Dermis blood vessel endothelial cell (primary cell): ENCODE results near the gene PRC1. TPM values are rescaled to one million over a fixed set of nuclear protein-coding genes. Genes with fewer than 3 reads are reported as not detected.

Experiments
- DNase-seq: peaks from one replicate; pipeline ENCODE4 v3.0.0; 2010
- total RNA-seq: library from RNA; depleted of rRNA; stranded (reverse); fragments of >200 nt; gene quantifications from 2 replicates; pipeline ENCODE4 v1.2.3, GENCODE V29; 2014

Gene PRC1
- total RNA-seq, 1 donor from 2014 or later, result 83.0 TPM

DNA sequence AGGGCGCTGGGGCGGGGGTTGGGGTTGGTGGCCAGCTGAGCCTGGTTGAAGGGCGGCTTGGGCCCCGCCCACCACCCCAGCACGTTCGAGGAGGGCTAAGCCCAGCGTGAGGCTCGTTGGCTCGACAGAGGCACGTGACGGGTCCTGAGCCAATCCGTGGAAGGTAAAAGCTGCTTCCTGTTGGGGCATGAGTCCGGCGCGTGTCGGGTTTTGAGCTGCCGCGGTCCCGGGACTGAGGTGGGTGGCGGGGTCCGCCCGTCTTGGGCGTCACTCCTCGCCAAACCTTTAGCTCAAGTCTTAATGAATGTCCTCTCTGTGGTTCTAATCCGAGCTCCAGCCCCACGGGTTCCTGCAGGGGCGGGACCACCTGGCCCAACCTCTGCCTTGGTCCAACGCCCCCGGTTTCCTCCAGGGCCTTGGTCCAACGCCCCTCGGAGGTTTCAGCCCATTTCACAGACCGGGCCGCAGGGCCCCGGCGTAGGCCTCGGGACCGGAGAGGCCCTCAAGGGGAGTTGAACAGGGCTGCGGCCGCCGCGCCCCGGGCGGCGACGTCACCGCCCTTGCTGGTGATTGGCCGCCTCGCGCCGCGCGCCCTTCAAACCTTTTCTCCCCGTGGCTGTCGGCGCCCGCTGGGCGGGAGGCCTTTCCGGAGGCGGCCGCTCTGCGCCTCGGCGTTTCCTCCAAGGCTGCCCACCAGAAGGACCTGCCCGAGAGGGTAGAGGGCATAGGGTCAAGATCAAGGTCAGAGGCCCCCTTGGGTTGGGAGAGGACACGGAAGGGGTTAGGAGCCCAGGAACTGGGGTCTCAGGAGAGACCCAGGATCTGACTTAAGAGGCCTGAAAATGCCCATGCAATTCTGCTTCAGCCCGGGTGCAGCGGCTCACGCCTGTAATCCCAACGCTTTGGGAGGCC lies 39.4 kb downstream of the PRC1 start, which contains the start of gene RCCD1:
Gene RCCD1, plus strand, starts transcription at position 173 of the 912 bp plus-strand sequence. CDS start 1,851 bp downstream, outside the sequence.
- peak; percentile 96 for DNase-seq

DNA sequence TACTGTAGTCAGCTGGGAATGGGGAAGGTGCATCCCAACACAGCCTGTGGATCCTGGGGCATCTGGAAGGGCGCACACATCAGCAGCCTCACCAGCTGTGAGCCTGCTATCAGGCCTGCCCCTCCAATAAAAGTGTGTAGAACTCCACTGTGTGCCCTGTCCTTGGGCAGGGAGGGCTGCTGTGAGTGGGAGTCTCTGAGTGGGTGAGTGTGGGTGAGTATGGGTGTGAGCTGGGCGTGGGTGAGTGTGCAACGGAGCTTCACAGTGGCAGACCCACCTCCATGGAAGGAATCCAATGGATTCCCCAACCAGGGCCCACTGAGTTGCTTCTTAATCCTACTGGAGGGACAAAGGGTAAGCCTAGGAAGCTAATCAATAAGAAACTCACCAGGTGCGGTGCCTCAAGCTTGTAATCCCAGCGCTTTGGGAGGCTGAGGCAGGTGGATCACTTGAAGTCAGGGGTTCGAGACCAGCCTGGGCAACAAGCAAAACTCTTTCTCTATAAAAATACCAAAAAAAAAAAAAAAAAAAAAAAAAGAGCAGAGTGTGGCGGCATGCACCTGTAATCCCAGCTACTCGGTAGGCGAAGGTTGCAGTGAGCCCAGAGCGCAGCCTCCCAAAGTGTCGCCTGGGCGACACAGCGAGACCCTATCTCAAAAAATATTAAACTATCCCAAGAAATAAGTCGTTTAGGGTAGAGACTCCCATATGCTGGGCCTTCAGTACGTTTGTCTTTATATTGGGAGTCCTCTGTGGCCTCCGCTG lies 40.2 kb downstream of the PRC1 start:
- DNase-seq, result no peak

DNA sequence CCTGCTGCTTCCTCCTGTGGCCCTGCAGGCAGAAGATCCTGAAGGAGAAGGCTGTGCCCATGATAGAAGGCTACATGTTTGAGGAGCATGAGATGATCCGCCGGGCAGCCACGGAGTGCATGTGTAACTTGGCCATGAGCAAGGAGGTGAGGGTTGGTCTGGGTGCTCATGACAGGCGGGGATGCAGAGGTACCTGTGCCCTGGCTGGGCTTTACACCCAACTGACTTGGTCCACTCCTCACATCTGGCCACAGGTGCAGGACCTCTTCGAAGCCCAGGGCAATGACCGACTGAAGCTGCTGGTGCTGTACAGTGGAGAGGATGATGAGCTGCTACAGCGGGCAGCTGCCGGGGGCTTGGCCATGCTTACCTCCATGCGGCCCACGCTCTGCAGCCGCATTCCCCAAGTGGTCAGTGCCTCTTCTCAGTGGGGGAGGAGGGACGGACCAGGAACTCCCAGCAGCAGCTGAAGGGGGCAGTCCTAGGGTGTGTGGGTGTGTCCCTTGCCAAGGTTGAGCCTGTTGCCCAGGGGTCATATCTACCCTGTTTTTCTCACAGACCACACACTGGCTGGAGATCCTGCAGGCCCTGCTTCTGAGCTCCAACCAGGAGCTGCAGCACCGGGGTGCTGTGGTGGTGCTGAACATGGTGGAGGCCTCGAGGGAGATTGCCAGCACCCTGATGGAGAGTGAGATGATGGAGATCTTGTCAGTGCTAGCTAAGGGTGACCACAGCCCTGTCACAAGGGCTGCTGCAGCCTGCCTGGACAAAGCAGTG lies 41.2 kb downstream of the PRC1 start:
- DNase-seq, result no peak

DNA sequence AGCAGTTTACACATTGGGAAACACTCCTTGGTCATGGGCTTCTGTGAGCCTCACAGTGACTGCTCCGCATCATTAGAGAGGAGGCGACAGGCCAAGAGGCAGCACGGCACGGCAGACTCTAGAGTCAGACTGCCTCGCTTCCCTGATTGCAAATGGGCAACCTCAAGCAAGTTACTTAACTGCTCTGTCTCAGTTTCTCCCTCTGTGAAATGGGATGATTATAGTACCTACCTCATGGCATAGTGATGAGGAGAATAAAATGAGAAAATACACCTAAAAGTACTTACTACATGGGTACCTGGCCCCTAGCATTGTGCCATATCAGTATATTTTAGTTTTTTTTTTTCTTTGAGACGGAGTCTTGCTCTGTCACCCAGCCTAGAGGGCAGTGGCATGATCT lies 43.7 kb downstream of the PRC1 start:
- DNase-seq, result no peak

DNA sequence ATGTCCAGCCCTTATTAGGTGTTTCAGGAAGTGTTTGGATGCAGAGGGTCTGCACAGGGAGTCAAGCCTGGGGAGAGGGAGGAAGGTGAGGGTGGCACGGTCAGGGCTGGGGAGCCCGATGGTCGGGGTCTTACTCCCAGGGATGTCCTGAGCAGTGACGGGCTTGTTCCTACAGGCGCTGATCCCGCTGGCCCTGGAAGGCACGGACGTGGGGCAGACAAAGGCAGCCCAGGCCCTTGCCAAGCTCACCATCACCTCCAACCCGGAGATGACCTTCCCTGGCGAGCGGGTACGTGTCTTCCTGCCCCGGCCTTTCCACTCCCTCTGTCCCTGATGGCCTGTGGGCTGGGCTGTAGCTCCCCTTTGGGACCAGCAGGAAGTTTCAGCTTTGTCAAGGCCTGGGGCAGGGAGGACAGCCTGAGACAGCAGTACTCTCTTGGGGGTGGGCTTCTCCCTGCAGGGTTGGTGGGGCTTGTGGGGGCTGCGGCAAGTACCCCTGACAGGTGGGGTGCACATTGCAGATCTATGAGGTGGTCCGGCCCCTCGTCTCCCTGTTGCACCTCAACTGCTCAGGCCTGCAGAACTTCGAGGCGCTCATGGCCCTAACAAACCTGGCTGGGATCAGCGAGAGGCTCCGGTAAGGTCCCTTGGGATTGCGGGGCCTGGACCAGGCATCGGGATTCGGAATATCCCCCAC lies 44.2 kb downstream of the PRC1 start:
- no peak for DNase-seq

DNA sequence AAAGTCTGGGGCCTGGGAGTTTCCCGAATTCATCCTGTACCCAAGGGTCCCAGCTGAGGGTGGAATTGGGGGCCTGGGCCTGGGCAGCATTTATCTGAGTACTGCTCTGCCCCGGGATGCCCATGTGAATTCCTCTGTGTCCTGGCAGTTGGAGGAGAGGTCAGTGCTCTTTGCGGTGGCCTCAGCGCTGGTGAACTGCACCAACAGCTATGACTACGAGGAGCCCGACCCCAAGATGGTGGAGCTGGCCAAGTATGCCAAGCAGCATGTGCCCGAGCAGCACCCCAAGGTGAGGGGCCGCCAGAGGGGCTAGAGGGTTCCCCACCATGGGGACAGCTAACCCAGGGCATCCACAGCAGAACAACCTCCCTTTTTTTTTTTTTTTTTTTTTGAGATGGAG lies 45.8 kb downstream of the PRC1 start:
- no peak for DNase-seq

DNA sequence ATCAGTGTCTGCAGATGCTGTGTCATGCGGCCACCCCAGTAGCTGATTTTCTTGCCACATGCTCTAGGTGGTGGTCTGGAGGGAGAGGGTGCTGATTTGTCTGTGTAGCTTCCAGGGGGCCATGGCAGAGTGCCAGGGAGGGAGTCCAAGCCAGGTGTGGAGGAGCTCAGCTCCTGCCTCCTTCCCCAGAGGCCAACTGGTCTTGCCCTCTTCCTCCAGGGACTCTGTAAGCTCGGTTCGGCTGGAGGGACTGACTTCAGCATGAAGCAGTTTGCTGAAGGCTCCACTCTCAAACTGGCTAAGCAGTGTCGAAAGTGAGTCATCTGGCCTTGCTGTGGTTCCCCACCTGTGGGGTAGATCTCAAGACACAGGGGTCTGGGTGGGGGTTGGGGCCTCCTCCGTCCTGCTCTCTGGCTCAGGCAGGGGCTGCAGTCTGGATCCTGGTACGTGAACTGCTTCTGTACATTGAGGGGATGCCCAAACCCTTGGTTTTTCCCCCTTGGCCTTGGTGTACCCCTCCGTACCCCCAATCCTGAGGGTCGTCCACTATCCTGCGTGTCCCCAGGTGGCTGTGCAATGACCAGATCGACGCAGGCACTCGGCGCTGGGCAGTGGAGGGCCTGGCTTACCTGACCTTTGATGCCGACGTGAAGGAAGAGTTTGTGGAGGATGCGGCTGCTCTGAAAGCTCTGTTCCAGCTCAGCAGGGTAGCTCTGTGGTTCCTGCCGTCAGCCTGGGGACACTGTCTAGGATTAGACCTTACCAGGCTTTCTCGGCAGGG lies 46.6 kb downstream of the PRC1 start:
- DNase-seq, result no peak

DNA sequence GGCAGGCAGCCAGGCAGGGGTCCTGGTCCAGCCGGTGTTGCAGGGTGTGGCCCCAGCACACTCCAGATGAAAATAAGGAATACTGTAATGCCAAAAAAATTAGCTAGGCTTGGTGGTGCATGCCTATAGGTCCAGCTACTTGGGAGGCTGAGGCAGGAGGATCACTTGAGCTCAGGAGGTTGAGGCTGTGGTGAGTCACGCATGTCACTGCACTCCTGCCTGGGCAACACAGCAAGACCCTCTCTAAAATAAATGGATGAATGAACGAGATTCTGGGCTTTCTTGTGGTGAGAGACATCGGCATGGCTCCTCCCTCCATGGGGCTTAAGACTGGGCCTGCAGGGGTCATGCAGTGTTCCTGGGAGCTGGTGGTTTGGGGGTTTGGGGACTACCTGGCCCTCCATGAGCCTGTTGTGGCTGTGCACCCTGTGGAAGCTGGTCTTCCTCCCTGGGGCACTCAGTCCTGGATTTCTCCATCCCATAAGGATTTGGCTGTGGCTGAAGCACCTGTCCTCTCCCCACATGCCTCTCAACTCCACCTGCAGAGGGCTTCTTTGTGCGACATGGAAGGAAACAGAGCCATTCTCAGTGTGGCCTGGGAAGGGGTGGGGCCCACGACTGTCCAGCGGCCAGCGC lies 47.3 kb downstream of the PRC1 start:
- no peak for DNase-seq

DNA sequence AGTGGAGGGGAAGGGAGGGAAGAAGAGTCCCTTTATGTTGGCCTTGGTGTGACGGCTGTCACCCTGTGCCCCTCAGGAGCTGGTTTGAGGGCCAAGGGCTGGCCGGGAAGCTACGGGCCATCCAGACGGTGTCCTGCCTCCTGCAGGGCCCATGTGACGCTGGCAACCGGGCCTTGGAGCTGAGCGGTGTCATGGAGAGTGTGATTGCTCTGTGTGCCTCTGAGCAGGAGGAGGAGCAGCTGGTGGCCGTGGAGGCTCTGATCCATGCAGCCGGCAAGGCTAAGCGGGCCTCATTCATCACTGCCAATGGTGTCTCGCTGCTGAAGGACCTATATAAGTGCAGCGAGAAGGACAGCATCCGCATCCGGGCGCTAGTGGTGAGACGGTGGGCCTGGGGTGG lies 47.8 kb downstream of the PRC1 start:
- DNase-seq, result no peak

DNA sequence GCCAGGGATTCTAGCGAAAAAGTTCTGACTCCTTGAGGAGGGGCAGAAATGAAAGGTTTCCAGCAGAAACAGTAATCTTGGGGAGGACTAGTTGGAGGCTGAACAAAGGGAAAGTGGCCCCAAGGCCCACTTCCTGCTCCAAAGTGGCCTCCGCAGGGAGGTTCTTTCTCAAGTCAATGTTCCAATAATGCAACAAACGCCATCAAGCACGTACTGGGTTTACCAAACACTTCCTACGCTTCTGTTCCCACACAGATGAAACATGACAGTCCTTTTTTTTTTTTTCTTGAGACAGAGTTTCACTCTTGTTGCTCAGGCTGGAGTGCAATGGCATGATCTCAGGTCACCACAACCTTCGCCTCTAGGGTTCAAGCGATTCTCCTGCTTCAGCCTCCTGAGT lies 49.2 kb downstream of the PRC1 start:
- no peak for DNase-seq

DNA sequence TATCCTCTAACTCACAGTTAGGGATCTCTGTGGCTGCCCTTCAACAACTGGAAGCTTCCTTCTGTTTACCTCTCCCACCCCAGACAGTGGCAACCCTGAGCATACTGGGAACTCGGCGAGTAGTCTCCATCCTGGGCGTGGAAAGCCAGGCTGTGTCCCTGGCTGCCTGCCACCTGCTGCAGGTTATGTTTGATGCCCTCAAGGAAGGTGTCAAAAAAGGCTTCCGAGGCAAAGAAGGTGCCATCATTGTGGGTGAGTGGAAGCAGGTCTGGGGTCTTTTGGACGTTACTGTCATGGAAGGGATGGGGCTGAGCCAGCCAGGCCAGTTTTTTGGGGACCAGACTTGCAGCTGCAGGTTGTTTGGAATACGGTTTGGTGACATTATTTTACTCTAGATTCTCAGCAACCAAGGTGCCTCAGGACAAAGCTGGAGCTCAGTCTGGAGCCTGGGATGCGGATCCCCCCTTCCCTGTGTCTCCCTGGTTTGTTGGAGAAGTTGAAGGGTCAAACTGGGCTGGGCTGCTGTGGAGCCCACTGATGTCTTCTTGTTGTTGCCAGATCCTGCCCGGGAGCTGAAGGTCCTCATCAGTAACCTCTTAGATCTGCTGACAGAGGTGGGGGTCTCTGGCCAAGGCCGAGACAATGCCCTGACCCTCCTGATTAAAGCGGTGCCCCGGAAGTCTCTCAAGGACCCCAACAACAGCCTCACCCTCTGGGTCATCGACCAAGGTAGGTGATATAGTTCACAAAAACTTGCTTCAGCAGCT lies 51.8 kb downstream of the PRC1 start:
- no peak for DNase-seq

DNA sequence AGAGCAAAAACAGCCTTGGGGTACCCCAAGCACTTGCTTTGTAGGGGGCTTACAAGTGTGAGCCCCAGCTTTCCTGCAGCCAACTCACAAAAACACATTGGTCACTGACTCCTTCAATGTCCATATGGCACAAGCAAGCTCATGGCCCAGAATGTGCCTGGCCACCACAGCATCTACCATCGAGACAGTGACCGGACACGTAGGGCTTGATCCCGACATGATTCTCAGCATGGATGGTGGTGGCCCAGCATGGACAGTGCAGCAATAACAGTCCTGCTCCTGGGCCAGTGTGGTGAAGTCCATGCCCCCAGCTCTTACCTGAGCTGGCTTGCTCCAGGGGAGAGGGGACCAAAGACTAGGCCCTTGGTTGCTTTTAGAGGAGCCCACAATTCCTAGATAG lies 53.3 kb downstream of the PRC1 start:
- no peak for DNase-seq

DNA sequence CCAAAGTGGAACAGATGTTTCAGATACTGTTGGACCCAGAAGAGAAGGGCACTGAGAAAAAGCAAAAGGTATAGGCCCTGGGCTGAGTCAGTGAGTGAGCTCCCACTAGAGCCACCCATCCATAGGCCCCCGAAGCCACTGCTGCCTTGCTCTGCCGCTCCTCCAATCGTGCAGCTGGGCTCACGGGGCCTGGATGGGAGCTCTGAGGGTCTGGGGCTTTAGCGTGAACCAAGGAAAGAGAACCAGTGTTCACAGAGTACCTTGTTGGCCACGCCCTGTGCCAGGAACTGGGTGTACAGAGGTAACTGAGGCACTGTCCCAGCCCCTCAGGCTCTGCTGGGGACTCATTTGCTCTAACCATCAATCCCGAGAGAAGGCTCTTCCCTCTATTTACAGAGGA lies 54.6 kb downstream of the PRC1 start:
- DNase-seq, result no peak

DNA sequence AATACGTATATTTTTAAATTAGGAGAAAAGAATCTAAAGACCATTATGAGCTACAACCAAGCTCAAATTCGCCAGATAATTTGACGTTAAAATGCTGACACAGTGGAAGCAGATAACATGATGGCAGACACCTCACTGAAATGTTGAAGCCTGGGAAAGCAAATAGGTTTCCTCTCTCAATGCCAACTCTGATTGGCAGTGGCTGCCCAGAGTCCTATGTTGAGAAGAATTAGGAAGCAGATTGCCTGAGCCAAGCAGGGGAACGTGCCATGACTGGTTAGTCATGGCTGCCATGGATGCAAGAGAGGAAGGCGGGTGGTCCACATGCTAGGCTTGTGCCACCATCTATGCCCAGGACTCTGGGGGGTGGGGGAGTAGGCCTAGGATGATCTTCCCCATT lies 56.1 kb downstream of the PRC1 start:
- no peak for DNase-seq

DNA sequence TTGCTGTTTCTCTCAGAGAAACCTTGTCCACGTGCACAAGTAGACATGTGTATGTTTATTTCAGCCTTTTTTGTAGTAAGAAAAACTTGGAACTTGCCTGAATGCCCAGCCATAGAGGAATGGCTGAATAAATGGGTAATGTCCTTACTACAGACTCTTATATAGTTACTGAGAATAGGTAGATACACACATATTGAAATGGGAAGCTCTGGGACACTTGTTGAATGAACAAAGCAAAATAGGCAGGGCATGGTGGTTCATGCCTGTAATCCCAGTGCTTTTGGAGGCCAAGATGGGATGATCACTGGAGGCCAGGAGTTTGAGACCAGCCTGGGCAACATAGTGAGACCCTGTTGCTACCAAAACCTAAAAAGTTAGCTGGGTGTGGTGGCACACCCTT lies 57.5 kb downstream of the PRC1 start:
- no peak for DNase-seq

DNA sequence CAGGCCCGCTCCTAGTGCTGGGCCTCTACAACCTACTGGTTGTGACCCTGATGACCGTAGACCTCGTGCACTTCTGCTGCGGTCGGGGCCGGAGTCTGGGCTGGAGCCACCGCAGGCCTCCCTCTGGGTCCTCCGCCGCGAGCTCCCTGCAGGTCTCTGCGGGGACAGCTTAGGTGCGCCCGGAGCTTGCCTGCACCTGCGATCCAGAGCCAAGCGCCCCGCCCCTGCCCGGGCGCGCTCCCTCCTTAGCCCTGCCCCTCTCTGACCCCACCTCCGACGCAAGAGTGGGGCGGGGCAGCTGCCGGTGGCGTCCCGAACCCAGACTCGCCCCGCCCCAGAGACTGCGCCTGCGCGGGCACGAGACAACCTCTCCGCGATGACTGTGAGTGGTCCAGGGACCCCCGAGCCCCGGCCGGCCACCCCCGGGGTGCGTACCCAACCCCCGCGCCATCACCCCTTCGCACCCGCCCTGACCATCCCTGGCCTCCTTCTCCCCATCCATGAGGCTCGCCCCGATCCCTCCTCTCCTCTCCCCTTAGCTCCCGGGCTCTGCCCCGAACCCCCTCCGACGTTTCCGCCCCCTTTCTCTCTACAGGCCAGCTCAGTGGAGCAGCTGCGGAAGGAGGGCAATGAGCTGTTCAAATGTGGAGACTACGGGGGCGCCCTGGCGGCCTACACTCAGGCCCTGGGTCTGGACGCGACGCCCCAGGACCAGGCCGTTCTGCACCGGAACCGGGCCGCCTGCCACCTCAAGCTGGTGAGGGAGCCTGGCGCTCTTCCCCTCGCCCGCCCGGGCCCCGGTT lies 59.2 kb downstream of the PRC1 start, which contains the start of gene UNC45A:
Gene UNC45A, plus strand, starts transcription at position 337 of the 803 bp plus-strand sequence. Its CDS starts 40 bp downstream, at position 377.
- DNase-seq, result peak; percentile 87

DNA sequence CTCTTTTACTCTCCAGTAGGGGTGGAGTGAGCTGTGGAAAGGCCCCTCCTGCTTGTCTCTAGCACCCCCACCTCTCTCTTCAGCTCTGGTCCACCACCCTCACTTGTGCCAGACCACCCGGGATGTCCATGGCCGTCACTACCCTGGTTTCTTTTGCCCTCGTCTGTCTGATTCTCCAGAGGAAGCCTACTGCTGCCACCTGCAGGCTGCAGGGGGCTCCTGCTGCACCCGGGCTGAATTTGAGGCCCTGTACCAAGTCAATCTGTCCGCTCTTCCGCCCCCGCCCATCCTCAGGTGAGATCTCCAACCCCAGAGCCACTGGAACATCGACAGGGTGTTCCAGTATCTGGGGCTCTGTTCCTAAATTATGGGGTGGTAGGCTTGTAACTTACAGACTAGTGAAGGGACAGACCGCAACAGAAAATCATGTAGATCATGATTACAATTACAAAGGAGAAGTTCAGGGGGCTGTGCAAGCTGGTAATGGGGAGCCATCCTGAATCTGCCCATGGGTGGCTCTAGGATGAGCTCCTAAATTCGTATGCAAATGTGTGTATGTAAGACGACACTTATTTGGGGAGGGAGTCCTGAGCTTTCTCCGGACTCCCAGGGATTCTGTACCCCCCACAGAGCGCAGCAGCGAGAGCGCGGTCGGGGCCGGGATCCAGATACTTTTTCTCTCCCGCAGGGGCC lies 59.9 kb downstream of the PRC1 start:
- DNase-seq, result peak; percentile 87

DNA sequence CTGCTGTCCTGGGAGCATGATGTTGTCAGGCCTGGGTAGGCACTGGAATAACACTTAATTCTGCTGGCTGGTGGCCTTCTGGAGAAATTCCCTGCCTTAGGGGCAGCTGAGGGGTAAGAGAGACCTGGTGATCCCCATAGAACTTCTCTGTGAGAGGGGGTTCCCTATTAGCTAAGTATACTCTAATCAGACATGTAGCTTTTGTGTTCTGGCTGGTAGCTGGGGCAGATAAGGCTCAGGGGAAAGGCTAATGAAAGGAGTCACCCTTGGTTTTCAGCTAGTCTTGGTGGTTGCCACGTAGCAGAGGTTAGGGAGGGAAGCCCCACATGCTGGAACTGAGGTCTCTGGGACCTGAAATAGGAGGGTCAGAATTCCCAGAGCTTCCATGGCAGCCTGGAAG lies 61.0 kb downstream of the PRC1 start:
- no peak for DNase-seq

DNA sequence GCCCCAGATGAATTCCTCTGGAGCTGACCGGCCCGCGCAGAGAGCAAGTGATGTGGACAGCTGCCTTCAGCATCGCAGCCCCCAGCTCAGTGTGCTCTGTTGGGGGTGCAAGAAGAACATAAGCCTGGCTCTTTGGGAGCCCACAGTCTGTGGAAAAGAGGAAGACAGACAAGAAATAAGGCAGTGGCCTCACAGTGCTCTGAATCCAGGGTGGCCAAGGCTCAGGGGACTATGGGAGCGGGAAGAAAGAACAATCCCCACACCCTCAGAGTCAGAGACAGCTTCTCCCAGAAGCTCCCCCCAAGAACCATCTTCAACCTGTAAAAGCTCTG lies 61.7 kb downstream of the PRC1 start:
- no peak for DNase-seq
